HG02943 (cell line): ENCODE measurements around the gene LDLRAD4.
"Not testable (repeated sequence)": the region's sequence is repeated elsewhere in the genome, so short reads cannot be mapped to it uniquely, and the experiment has no call there.

Experiments
- ATAC-seq: cut with Tn5 transposase; IDR thresholded peaks from one replicate; pipeline ENCODE4 v1.9.1; 2021; ENCODE audit warnings: mild to moderate bottlenecking, low read depth, moderate library complexity; ENCODE audit not compliant: unreplicated experiment

LDLRAD4 gene

DNA sequence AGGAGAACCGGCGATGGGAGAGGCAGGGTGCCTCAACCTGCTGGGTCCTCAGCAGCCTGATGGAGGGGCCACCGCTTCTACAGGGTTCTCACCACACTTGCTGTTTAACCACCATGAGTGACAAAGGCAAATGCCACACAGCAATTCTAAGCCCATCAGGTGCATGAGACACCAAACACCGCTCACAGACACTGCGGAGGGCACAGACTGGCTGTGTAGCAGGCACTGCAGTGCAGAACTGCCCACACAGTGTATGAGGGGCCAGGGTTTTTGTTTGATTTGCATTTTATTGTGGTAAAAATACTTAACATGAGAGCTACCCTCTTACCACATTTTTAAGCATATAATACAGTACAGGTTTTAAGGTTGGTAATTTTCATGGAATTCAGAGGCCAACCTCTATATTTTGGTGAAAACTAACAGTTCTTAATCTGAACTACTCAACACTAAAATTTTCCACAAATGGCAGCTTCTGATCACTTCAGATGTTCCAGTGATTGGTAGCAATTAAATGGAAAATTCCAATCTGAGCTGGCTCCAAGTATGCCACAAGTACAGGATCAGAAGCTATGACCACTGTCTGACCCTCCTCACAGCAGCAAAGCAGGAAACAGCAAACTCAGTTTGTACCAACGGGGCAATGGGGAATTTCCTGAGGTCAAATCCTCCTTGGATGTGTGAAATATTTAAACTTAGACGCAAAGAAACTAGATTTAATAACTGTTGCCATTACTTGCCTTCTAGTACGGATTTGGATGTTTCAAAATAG, 440.1 kb downstream of the LDLRAD4 start:
- no peak for ATAC-seq

DNA sequence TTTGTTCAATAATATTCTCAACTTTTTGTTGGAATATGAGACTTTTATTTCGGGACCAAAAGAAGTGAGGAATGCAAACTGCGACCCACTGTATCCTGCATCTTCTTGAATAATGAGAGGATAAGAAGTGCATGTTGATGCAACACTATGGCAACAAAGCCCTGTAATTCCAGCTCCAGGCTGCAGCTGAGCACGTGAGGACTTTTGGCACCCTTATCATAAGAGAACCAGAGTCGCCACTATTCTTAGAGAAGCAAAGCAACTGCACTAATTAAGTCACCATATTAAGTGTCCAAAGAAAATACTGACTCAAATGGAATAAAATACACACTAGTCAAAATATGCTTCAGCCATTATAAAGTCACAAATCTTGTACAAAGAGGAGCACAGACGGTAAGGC, 441.9 kb downstream of the LDLRAD4 start:
- no peak for ATAC-seq

DNA sequence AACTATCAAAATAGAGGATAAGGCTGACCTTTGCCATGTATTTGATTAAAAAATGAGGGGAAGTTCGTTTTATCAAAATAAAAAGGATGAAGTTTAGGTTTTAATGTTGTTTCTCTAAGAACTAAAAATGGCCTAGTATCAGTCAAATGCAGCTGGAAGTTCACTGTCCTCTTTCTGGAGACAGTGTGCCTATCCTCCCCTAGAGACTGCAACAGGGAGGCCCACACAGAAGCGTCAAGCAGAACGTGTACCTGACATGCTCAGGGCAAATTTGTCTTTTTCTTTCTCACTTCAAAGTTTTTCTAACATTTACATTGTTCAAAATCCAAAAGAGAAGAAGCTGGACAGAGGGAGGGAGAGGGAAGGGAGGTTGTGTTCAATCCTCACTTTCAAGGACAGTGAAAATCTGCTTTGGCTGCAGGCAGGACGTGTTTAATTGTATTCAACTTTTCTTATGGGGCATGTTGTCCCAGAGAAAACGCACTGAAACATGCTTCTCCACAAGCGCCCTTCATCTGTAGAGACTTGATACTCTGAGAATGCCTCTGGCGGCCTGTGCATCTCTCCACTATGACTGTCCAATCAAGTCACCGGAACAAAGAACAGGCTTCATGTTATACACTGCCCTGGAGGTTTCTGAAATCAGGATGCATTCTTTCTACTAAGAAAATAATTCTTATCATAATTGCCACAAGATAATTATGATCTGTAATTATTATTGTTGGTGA, 442.7 kb downstream of the LDLRAD4 start:
- ATAC-seq = no peak

DNA sequence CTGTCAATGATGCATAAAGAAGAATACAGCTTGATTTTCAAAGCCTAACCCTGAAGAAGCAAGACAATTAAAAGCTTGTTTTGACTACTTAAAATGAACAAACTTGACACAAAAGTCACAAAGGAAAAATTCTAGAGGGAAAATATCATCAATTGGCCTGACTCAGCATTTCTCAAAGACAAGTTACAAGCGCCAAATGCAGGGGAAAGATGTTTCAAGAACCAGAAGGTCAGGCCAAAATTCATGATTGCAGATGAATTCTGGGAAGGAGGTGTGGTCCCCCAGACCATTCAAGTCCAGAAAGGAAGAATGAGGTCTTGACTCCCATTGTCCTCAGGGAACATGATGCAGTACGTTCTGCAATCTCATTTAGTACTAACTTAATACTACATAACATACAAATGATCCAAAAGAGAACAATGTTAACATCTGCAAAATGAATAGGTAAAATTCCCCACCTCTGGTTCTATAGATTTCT, 443.3 kb downstream of the LDLRAD4 start:
- ATAC-seq = no peak

DNA sequence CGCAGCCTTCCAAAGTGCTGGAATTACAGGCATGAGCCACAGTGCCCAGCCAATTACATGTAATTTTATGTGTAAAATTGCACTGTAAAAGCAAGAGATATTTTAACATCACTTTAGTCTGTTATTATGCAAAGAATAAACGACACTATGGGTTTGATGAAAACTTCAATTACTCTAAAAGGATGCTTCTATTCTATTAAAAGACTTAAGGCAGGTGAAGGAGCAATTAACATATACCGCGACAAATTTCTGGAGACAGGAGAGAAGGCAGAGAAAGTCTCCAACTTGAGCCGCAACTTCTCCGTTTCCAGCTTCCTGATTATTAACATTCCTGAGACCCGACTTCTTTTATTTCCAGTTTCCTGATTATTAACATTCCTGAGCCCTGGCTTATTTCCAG, 454.1 kb downstream of the LDLRAD4 start:
- no peak for ATAC-seq

DNA sequence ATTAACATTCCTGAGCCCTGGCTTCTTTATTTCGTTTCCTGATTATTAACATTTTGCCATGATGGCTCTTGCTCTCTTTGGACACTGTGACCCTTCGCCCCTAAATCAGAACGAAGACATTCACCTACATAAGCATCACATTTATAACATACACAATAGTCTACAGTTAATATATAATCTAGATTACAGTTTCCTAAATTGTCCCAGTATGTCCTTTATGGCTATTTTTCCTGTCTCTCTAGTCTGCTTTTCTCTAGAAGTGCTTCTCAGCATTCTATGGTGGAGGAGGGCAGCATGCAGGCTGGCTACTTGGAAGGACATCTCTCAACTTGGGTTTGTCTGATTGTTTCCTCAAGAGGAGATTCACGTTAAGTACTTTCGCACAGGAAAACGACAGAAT, 457.9 kb downstream of the LDLRAD4 start:
- ATAC-seq = no peak

DNA sequence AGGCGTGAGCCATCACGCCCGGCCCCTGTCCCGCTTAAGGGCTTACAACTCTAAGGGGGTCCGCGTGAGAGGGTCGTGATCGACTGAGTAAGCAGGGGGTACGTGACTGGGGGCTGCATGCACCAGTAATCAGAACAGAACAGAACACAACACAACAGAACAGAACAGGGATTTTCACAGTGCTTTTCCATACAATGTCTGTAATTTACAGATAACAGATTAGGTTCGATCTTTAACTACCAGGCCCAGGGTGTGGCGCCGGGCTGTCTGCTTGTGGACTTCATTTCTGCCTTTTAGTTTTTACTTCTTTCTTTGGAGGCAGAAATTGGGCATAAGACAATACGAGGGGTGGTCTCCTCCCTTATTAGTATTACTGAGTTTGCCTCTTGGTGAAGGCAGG, 458.8 kb downstream of the LDLRAD4 start:
- ATAC-seq = not testable (repeated sequence)

DNA sequence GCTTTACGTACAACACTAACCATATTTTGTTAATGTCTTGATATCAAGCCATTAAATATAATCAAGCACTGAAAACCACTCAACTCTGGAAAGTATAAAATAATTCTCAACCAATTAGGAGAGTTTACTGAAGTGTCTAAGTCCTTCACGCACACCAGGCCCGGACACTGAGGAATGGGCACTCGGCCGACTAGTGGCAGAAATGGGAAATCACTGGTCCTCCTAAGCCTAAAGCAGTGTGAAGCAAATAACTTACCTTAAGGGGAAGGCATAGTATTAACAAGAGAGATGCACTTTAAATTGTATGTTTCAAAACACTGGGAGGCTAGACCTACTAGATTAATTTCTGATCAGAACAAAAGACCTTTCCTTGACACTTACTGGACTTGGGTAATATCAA, 462.1 kb downstream of the LDLRAD4 start:
- ATAC-seq = no peak

DNA sequence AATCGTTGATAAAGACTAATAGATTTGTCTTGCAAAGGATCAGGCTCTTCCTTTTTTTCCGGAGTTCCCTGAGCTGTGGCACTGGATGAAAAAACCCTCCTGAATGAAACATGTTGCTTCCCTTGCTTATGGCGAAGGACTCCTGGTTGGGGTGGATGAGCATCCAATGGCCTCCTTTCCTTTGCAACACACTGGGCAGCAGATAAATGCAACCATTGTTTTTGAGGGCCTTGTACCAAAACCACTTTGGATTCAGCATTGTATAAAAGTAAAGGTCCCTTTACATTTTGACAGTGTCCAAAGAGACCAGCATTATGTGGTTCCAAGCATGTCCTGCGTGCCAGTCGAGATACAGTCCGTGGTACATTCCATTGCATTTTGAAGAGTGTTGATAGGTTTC, 463.1 kb downstream of the LDLRAD4 start:
- no peak for ATAC-seq

DNA sequence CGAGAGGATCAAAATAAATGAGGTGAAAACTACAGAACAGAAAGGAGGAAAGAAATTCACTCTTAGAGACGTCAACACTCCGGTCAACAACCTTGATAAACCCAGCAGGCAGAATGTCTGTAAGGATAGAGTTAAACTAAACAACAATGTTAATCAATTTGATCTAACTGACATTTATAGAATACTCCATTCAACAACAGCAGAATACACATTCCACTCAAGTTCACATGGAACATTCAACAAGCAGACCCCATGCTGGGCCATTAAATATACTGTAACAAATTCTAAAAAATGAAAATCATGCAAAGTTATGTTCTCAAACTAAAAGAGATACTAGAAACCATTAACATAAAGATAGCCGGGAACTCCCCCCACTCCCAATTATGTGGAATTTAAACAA, 466.0 kb downstream of the LDLRAD4 start:
- ATAC-seq = no peak

DNA sequence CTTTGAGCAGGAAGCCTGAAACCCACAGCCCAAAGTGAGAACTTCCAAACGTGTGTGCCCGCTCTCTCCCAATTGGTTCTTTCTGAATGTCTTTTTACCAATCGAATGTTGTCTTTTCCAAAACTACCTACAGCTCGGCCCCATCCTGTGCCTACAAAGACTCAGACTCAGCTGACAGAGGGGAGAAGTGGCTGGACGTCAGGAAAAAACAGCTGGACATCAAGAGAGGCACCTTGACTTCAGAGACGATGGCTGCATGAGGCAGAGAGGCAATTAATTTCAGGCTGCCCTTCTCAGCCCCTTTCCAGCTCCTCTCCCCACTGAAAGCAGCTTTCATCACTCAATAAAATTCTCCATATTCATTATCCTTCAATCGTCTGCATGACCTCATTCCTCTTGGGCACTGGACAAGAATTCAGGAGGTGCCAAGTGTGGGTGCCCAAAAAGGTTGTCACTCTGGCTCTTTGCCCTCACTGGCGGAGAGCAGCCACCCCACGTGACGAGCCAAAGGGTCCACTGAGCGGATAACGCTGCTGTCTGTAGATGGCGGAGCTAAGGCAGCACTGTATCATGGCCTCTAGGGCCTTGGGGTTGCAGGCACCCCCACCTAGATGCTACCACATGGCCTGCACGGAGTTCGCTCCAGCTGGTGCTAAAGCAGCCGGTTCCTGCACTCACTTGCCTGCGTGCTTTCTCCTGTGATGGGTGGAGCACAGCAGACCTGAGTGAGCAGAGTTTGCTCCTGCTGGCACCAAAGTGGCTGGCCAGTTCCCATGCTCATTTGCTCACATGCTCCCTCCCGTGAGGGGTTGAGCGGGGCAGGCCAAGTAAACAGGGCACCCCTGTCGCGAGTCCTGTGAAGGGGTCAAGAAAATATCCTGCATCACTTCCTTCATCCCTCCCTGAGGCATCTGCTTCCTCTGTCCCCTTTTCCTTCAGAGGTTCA, 469.9 kb downstream of the LDLRAD4 start:
- ATAC-seq = no peak

DNA sequence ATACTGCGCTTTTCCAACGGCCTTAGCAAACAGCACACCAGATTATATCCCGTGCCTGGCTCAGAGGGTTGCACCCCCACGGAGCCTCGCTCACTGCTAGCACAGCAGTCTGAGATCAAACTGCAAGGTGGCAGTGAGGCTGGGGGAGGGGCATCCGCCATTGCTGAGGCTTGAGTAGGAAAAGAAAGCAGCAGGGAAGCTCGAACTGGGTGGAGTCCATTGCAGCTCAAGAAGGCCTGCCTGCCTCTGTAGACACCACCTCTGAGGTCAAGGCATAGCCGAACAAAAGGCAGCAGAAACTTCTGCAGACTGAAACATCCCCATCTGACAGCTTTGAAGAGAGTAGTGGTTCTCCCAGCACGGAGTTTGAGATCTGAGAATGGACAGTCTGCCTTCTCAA, 471.5 kb downstream of the LDLRAD4 start:
- not testable (repeated sequence) for ATAC-seq

DNA sequence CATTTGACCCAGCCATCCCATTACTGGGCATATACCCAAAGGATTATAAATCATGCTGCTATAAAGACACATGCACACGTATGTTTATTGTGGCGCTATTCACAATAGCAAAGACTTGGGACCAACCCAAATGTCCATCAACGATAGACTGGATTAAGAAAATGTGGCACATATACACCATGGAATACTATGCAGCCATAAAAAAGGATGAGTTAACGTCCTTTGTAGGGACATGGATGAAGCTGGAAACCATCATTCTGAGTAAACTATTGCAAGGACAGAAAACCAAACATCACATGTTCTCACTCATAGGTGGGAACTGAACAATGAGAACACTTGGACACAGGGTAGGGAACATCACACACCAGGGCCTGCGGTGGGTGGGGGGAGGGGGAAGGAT, 476.8 kb downstream of the LDLRAD4 start:
- not testable (repeated sequence) for ATAC-seq

DNA sequence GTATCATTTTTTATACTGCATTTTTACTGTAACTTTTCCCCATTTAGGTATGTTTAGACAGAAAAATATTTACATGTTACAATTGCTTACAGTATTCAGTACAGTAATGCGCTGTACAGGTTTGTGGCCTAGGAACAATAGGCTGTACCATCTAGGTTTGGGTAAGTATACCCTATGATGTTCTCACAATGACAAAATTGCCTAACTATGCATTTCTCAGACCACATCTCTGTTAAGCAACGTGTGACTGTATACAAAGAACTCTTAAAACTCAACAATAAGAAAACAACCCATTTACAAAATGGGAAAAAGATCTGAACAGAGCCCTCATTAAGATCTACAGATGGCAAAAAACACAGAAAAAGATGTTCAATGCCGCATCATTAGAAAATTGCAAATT, 478.4 kb downstream of the LDLRAD4 start:
- ATAC-seq = no peak

DNA sequence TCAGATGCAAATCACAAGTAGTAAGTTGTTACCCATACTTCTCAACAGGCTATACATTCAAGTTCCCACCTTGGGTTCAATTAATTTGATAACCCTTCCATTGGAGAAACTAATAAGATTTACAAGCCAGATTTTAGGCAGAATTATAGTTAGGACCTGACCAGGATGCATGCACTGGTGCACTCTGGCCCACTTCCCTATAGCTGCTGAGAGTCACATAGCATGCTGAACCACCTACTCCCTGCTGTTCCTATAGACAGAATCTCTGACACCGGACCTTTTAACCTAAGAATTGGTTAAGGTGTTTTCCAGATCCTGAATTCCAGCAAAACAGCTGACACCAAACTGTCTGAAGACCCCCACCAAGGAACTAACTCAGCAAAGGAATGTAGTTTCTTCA, 481.6 kb downstream of the LDLRAD4 start:
- ATAC-seq = no peak
